H7 (cell line): Measurements from ENCODE around the gene MFSD1. TPM values are rescaled to one million over a fixed set of nuclear protein-coding genes. Genes with fewer than 3 reads are reported as not detected.
"Not testable (repeated sequence)": the region's sequence is repeated elsewhere in the genome, so short reads cannot be mapped to it uniquely, and the experiment has no call there.

Source experiments
- DNase-seq: peaks from one replicate; pipeline ENCODE4 v3.0.0; 2012
- H3K27me3 ChIP-seq: 2 replicates; pipeline ENCODE4 v1.6.0; 2011; ENCODE audit warnings: mild to moderate bottlenecking, low read length; ENCODE audit not compliant: control insufficient read depth, insufficient read depth
- H3K36me3 ChIP-seq: replicated peaks from 2 replicates; pipeline ENCODE4 v1.5.1; 2011; ENCODE audit warnings: low read length; ENCODE audit not compliant: control insufficient read depth, insufficient read depth
- H3K4me3 ChIP-seq: 2 replicates; pipeline ENCODE4 v1.5.1; 2011; ENCODE audit warnings: low read depth, mild to moderate bottlenecking, control low read depth, low read length, moderate library complexity; ENCODE audit not compliant: insufficient read depth
- total RNA-seq: library from RNA; depleted of rRNA; stranded (reverse); fragments of >200 nt; shearing (Covaris generic); gene quantifications from 2 replicates; pipeline ENCODE4 v1.2.3, GENCODE V29; 2014

MFSD1 gene
- total RNA-seq, 1 experiment from 2014 or later: 9.3 TPM

DNA sequence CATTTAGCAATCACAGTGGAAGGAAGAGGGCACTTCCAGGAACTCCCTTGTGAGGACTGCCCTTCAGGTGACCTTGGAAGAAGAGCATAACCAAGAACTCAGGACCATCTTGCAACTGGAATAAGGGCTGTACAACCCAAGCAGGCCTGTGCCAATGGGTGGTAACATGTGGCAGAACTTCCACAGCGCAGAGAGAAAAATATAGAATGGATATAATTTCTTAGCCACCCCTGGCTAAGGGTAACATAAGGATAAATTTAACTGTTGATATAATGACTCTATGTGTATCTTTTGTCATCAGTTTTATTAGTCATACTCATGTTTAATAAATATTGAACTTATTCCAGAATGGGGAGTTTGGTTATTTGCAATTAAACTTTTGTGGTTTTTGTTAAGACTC lies 13.4 kb upstream of the MFSD1 start:
- H3K4me3 ChIP-seq: no peak overlapping the region
- H3K27me3 ChIP-seq: no peaks in the 10 kb centered on the region
- DNase-seq: no peak
- H3K36me3 ChIP-seq: no peaks in the 10 kb centered on the region

DNA sequence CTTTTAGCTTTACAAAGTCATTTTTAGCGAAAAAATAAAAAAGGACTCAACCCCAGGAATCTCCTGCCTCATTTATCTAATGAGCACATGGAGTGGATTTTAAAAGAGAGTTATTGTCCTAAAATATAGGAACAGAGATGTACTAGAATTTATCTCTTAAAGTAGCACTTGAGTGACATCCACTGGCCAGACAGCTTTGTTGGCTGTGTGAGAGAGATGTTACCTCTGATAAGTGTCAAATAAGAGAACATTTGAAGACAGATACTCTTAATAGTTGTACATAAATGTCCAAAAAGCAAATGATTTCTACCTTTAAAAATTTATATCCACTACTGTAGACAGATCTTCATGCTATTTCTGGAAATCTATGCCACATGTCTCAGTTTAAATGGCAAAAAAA lies 12.3 kb upstream of the MFSD1 start:
- no peak overlapping the region for H3K4me3 ChIP-seq
- DNase-seq: no peak
- H3K27me3 ChIP-seq: no peaks in the 10 kb centered on the region
- no peaks in the 10 kb centered on the region for H3K36me3 ChIP-seq

DNA sequence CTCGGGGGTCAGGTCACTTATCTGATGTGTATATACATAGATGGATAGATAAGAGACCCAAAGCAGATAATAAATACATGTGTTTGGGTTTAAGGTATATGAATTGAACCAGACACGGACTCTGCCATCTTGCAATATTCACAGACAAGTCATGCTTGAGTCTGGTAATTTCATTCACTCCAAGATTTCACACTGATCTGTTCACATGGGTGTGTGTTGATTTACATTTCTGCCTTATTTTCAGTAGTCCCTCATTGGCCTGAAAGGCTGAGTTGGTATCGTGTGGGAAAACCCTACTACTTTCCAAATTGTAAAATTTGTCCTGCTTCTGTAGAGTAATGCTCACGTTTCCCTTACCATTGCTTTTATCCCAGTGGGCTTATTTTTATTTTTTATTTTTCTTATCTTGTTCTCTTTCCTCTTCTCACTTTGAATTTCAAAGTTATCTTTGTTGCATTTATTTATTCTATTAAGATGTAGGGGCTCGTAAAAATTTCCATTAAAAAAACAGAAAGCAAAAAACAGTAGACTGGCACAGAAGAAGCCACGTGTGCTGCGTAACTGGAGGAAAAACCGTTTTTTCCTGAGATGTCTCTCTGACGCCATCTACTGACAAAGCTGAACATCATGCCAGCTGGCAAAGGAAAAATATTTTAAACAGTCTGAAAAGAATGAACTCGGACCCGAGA lies 10.8 kb upstream of the MFSD1 start:
- DNase-seq: peak; percentile 30
- H3K36me3 ChIP-seq: no peaks in the 10 kb centered on the region
- no peaks in the 10 kb centered on the region for H3K27me3 ChIP-seq
- no peak overlapping the region for H3K4me3 ChIP-seq

DNA sequence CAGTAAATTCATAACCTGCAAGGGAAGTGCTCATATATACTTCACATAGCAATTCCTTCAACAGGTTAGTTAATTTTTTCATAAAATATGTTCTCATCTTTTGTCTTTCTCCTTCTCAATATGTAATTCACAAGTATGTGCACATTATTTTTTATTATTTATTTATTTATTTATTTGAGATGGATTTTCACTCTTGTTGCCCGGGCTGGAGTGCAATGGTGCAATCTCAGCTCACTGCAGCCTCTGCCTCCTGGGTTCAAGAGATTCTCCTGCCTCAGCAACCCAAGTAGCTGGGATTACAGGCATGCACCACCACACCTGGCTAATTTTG lies 10.3 kb upstream of the MFSD1 start:
- H3K27me3 ChIP-seq, H3K4me3 ChIP-seq, H3K36me3 ChIP-seq, DNase-seq: not testable (repeated sequence)

DNA sequence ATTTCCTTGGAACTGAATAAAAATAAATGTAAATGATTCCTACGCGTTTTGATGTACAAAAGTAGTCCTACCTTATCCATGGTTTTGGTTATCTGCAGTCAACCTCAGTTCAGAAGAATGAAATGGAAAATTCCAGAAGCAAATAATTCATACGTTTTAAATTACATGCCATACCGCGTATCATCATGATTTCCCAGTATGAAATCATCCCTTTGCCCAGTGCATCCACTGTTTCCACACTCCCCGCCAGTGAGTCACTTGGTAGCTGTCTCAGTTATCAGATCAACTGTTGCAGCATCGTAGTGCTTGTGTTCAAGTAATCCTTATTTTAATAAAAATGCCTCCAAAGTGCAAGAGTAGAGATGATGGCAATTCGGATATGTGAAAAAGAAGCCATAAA lies 9.1 kb upstream of the MFSD1 start:
- peaks cover 2% of the 10 kb centered on the region; the same call in 1 of the 2 replicates for H3K27me3 ChIP-seq
- no peaks in the 10 kb centered on the region for H3K36me3 ChIP-seq
- DNase-seq: no peak
- no peak overlapping the region for H3K4me3 ChIP-seq

DNA sequence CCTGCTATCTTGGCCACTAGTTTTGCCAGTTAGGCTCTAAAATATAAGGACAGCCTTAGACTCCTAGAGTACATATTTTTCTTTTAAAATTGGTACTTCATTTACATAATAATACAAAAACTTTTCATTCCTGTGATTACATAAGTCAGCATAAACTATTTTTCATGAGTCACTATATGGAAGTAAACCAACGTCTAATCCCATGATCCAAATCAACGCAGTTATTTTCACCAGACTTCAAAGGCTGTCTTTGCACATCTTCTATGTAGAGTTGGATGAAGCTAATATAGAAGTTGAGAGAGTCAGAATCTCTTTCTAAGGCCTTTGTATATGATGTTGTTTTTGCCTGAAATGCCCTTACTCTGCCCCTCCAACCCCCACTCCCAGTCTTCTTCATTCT lies 7.6 kb upstream of the MFSD1 start:
- Histone ChIP-seq H3K27me3 (peaks cover 2% of the 10 kb centered on the region; the same call in 1 of the 2 replicates), H3K4me3 (no peak overlapping the region), H3K36me3 (no peaks in the 10 kb centered on the region)
- no peak for DNase-seq

DNA sequence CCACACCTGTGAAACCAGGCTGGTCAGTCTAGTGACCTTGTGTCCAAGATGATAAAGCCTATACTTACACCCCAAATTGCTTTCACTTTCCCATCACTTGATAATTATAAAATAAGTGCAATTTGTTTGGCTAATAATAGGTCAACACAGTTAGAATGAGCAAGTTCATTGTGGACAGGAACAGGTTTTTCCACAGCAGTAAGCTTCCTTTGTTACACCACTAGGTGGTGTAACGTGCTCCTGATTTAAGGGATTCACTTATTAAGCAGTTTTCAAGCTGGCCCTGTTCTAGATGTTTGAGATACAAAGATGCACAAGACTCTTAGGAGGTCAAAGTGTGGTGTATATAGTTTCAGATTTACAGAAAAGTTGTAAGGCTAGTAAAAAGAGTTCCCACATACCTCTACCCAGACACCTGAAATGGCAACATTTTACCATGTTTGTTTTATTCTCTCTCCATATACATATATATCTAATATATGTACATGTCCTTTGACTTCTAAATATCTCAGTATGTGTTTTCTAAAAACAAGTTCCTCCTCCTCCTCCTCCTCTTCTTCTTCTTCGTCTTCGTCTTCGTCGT lies 6.8 kb upstream of the MFSD1 start:
- DNase-seq: no peak
- Histone ChIP-seq H3K36me3 (no peaks in the 10 kb centered on the region), H3K4me3 (no peak overlapping the region), H3K27me3 (peaks cover 4% of the 10 kb centered on the region)

DNA sequence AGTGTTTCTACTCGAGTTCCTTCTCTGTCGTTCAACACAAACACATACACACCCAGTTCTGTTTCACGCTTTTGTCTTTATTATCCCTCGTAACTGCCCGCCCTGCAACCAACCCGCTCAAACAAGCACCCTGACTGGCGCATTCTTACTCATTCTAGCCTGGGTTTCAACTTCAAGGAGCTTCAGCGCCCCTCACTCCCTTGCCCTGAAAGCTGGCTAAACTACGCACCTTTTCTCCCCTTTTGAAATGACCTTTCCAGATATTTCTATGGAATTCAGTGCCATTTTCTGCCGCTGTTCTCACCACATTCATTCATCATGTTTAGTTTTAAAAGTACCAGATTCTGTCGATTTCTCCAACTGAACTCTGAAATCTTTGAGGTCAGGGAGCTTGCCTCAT lies 653 bp upstream of the MFSD1 start:
- peak; percentile 44 for DNase-seq
- H3K27me3 ChIP-seq: peaks cover 21% of the 10 kb centered on the region
- no peaks in the 10 kb centered on the region for H3K36me3 ChIP-seq
- peak overlapping the region; percentile 77 for H3K4me3 ChIP-seq

DNA sequence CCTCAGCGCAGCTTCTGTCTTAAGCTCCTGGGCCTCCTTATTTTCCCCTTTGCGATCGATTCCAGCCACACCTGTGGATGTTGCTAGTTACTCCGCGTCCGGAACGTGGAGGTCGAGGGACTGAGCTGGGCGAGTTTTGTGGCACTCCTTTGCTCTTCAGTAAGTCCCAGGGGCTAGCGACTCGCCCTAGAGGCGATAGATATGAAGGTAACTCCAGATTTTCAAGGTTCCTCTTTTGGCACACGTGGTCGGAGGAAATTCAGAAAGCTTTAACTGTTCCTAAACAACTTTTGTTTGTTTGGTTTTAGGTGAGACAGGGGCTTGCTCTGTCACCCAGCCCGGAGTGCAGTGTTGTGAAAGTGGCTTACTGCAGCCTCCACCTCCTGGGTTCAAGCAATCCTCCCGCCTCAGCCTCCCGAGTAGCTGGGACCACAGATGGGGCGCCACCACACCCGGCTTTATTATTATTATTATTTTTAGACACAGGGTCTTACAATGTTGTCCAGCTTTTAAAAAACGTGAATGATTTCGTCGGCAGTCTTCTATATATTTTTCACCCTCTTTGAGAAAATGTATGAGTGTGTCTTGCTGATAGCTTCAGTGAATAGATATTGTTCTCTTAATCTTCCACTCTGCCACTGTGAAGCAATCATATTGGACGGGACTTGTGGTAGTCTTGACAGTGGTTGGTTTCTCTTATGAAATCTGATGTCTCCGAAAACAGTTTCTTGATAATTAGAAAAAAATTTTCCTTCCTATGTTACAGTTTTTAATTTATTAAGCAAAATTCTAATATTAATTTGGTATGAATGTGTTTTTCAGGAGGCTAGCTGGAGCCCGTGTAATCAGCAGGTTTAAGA lies 785 bp downstream of the MFSD1 start:
- no peak for DNase-seq
- Histone ChIP-seq H3K27me3 (peaks cover 20% of the 10 kb centered on the region), H3K36me3 (no peaks in the 10 kb centered on the region), H3K4me3 (peak overlapping the region; percentile 77)

DNA sequence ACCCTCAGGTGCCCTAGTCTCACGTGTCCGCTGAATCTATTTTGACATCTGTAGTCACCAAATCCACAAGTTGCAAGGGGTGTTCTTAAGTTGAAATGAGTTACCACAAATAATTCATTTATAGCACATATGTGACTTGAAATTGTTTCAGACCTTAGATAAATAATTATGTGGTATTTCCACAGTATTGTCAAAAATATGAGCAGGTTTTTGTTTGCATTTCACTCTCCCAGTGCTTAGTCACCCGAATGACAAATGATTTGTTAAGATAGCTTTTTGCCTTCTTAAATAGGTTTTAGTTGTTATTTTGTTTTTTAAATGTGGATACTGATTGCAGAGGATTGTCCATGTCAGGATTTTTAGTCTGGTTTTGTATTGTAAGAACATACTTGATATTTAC lies 2.6 kb downstream of the MFSD1 start:
- H3K4me3 ChIP-seq: no peak overlapping the region
- H3K36me3 ChIP-seq: no peaks in the 10 kb centered on the region
- H3K27me3 ChIP-seq: peaks cover 17% of the 10 kb centered on the region
- no peak for DNase-seq

DNA sequence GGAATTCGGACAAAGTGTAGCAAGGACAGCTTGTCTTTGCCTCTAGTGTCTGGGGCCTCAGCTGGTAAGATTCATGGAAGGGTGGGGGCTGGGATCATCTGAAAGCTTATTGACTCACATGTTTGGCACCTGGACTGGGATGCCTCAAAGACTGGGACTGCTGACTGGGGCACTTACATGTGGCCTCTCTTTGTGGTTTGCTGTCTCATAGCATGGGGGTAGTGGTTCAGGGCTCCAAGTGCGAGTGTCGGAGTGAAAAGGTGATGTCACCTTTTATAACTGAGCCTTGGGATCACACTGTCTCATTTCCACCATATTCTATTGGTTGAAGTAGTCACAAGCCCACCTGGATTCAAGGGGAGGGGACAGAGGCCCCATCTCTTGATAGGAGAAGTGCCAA lies 6.8 kb downstream of the MFSD1 start:
- DNase-seq: no peak
- H3K4me3 ChIP-seq: no peak overlapping the region
- H3K27me3 ChIP-seq: no peaks in the 10 kb centered on the region
- no peaks in the 10 kb centered on the region for H3K36me3 ChIP-seq

DNA sequence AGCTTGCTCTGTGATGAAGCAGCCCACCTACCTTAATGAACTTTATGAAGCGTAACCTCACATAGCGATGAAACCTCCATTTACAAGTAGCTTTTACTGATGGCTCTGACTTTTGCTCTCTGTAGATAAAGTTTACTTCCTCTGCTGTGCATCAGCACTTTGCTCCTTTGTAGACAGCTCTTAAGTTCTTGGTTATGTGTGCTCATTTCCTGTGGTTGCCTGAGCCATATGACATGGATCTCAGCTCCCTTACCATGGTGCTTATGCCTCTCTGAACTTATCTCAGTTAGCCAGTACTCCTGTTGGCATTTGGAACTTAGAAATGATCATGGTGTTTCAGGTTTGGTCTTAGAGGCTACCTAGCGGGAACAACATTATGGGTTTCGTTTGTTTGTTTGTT lies 7.8 kb downstream of the MFSD1 start:
- no peak for DNase-seq
- Histone ChIP-seq H3K4me3 (no peak overlapping the region), H3K27me3 (no peaks in the 10 kb centered on the region)

DNA sequence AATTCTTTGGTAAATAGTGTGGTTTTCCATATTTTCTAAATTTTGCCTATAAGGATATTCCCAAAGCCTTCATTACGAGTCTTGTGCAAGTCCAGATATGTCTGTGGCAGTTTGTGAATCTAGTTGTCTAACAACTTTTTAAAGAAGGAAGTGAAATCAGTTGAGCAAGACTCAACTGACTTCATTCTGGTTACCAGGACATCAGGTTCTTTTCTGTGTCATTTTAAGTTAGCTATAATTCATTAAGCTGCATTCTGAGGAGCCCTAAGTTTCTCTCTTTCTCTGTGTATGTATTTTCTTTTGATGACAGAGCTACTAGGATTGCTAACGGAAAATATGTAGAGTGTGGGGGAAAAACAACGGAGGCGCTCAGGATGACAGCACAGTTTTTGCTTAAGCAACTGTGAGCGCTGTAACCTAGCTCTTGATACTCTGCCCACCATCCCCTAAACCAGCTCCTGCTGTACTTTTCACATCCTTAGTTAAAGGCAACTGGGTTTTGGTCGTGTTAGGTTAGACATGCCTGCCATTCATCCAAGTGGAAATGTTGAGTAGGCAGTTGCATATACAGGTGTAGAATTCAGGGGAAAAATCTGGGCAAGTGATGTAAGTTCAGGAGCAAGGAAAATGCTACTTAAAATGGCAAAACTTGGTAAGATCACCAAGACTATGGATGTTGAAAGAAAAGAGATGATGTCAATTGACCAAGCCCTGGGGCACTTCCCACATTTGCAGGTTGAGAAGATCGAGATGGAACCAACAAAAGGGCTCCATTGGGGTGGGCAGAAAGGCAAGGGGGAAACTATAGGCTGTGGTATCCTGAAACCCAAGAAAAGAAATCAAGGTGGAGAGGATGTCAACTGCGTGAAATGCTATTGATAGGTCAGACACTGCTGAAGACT lies 9.2 kb downstream of the MFSD1 start:
- no peak for DNase-seq
- H3K4me3 ChIP-seq: no peak overlapping the region
- no peaks in the 10 kb centered on the region for H3K27me3 ChIP-seq
- no peaks in the 10 kb centered on the region for H3K36me3 ChIP-seq

More for the DNA sequence above, 7.8 kb downstream of the MFSD1 start:
- H3K36me3 ChIP-seq: no peaks in the 10 kb centered on the region

DNA sequence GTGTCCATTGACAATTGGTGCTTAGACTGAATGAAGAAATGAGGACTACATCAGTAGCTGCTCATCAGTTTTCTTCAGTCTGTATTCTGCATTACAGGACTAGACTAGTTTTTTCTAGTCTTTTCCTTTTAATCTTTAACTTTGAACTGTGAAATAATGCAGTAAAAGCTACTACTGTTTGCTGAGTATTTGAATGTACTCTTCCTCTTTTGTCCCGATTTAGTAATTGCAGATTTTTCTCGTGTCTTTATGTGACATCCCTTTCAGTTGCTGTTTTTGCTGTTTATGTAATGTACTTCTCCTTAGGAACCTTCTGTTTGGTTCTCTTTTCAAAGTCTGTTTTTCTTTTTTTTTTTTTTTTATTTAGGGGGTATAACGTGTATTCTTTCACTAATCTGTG lies 17.4 kb downstream of the MFSD1 start:
- Histone ChIP-seq H3K27me3 (no peaks in the 10 kb centered on the region), H3K4me3 (no peak overlapping the region), H3K36me3 (no peaks in the 10 kb centered on the region)
- DNase-seq: no peak
